IMR-90 (cell line): ENCODE results near the gene PLEKHB2. TPM values are rescaled to one million over a fixed set of nuclear protein-coding genes. Genes with fewer than 3 reads are reported as not detected.

Source experiments
- ATAC-seq: fragments of 200-7000 bp; cut with Tn5 transposase; 2 replicates; pipeline ENCODE4 v1.9.1; 2020; ENCODE audit warnings: low read depth, mild to moderate bottlenecking, moderate library complexity
- BruUV-seq: library from RNA; stranded (reverse); fragments of 400-500 nt; replicated peaks from 2 replicates; lab custom pipeline; 2021; lab: Mats Ljungman, UMichigan
- CTCF ChIA-PET: fragments of 300-600 bp; formaldehyde crosslinking; extraction: SDS; loops from one replicate; lab custom pipeline; 2021; ENCODE audit warnings: antibody characterized with exemption; lab: Yijun Ruan, JAX
- POLR2A ChIA-PET: fragments of 300-600 bp; sonication (Branson Sonifier 250); formaldehyde crosslinking; loops from one replicate; lab custom pipeline; 2022; ENCODE audit warnings: antibody characterized with exemption; ENCODE audit not compliant: unreplicated experiment; lab: Charles Lee
- DNase-seq: peaks from one replicate; pipeline ENCODE4 v3.0.0; 2013
- H2AFZ ChIP-seq: replicated peaks from 2 replicates; pipeline ENCODE3; 2013; ENCODE audit warnings: low read length, mild to moderate bottlenecking; ENCODE audit not compliant: poor library complexity
- H2AK5ac ChIP-seq: 2 replicates; pipeline ENCODE4 v1.6.1; 2013; ENCODE audit warnings: low read depth, low read length, inconsistent platforms
- H2AK9ac ChIP-seq: replicated peaks from 2 replicates; pipeline ENCODE3; 2013; ENCODE audit warnings: mild to moderate bottlenecking, low read depth, low read length, moderate library complexity; ENCODE audit not compliant: poor library complexity
- H2BK120ac ChIP-seq: 2 replicates; pipeline ENCODE4 v1.6.1; 2013; ENCODE audit warnings: low read depth, low read length, inconsistent platforms
- H2BK15ac ChIP-seq: 3 replicates; pipeline ENCODE4 v1.6.1; 2013; ENCODE audit warnings: low read depth, low read length, inconsistent platforms
- H2BK20ac ChIP-seq: 2 replicates; pipeline ENCODE4 v1.6.1; 2013; ENCODE audit warnings: low read depth, mild to moderate bottlenecking, inconsistent platforms, low read length, moderate library complexity
- H2BK5ac ChIP-seq: 2 replicates; pipeline ENCODE4 v1.6.1; 2013; ENCODE audit warnings: mild to moderate bottlenecking, low read depth, low read length, inconsistent platforms; ENCODE audit not compliant: poor library complexity, severe bottlenecking
- H3K14ac ChIP-seq: replicated peaks from 2 replicates; pipeline ENCODE4 v1.6.1; 2013; ENCODE audit warnings: low read depth, low read length, inconsistent platforms
- H3K18ac ChIP-seq: 2 replicates; pipeline ENCODE4 v1.6.1; 2013; ENCODE audit warnings: low read depth, low read length, control low read depth
- H3K23ac ChIP-seq: 2 replicates; pipeline ENCODE4 v1.6.1; 2013; ENCODE audit warnings: low read depth, low read length, inconsistent platforms
- H3K27ac ChIP-seq: 2 replicates; pipeline ENCODE4 v1.5.1; 2013; ENCODE audit warnings: mild to moderate bottlenecking, control low read depth, low read length; ENCODE audit not compliant: insufficient read depth
- H3K27me3 ChIP-seq: 2 replicates; pipeline ENCODE4 v1.6.1; 2013; ENCODE audit warnings: low read length; ENCODE audit not compliant: control insufficient read depth, insufficient read depth
- H3K36me3 ChIP-seq: 2 replicates; pipeline ENCODE4 v1.6.1; 2013; ENCODE audit warnings: low read length, mixed read lengths; ENCODE audit not compliant: control insufficient read depth, insufficient read depth
- H3K4ac ChIP-seq: 2 replicates; pipeline ENCODE4 v1.6.1; 2013; ENCODE audit warnings: low read depth, low read length, inconsistent platforms
- H3K4me1 ChIP-seq: 2 replicates; pipeline ENCODE4 v1.6.1; 2013; ENCODE audit warnings: low read length, mixed read lengths; ENCODE audit not compliant: control insufficient read depth, insufficient read depth
- H3K4me2 ChIP-seq: 2 replicates; pipeline ENCODE4 v1.6.1; 2013; ENCODE audit warnings: low read depth, mild to moderate bottlenecking, control low read depth, low read length, moderate library complexity
- H3K4me3 ChIP-seq: 2 replicates; pipeline ENCODE4 v1.5.1; 2013; ENCODE audit warnings: low read depth, mild to moderate bottlenecking, control low read depth, low read length, moderate library complexity; ENCODE audit not compliant: insufficient read depth
- H3K56ac ChIP-seq: 2 replicates; pipeline ENCODE4 v1.6.1; 2013; ENCODE audit warnings: low read length, inconsistent platforms; ENCODE audit not compliant: insufficient read depth; ENCODE audit errors: extremely low read depth
- H3K79me1 ChIP-seq, 2 experiments: 2 replicates each; pipeline ENCODE4 v1.6.1; 2013; ENCODE audit warnings: low read length in 2 of 2, inconsistent platforms in 1 of 2, low read depth in 1 of 2
- H3K9ac ChIP-seq: 2 replicates; pipeline ENCODE4 v1.6.1; 2013; ENCODE audit warnings: low read depth, low read length, control low read depth
- H3K9me1 ChIP-seq: 2 replicates; pipeline ENCODE4 v1.6.1; 2013; ENCODE audit warnings: low read length, inconsistent platforms; ENCODE audit not compliant: insufficient read depth
- H3K9me3 ChIP-seq: 2 replicates; pipeline ENCODE4 v1.6.1; 2013; ENCODE audit warnings: low read length; ENCODE audit not compliant: control insufficient read depth, insufficient read depth
- H4K20me1 ChIP-seq: 2 replicates; pipeline ENCODE4 v1.6.1; 2013; ENCODE audit warnings: low read length, inconsistent platforms; ENCODE audit not compliant: insufficient read depth
- H4K5ac ChIP-seq: 2 replicates; pipeline ENCODE4 v1.6.1; 2013; ENCODE audit warnings: mild to moderate bottlenecking, low read depth, low read length, control low read depth
- H4K8ac ChIP-seq, 2 experiments: 2 replicates each; pipeline ENCODE4 v1.6.1; 2013; ENCODE audit warnings: low read depth in 2 of 2, low read length in 2 of 2, control low read depth in 1 of 2, inconsistent platforms in 1 of 2
- H4K91ac ChIP-seq: 2 replicates; pipeline ENCODE4 v1.6.1; 2013; ENCODE audit warnings: low read depth, low read length, inconsistent platforms; ENCODE audit not compliant: insufficient read depth
- FOS ChIP-seq: fragments of 150-350 bp; IDR thresholded peaks from 2 replicates; pipeline ENCODE4 v1.6.1; 2016; ENCODE audit warnings: low read depth, low read length
- NFE2L2 ChIP-seq: fragments of 150-350 bp; IDR thresholded peaks from 2 replicates; pipeline ENCODE4 v1.6.1; 2016; ENCODE audit warnings: low read depth, mild to moderate bottlenecking, low read length
- POLR2A ChIP-seq: IDR thresholded peaks from 2 replicates; pipeline ENCODE4 v1.6.1; 2012; ENCODE audit warnings: mild to moderate bottlenecking, low read depth, low read length
- RAD21 ChIP-seq: IDR thresholded peaks from 2 replicates; pipeline ENCODE4 v1.6.1; 2012; ENCODE audit warnings: low read length, improper control_type of control experiment
- WGBS, 2 experiments: methylation state at CpG; one replicate each; pipeline versions ENCODE4 v1.1.5 to v1.1.7; 2013; ENCODE audit warnings: missing lambda C conversion rate in 2 of 2; ENCODE audit not compliant: insufficient read length in 1 of 2; ENCODE audit errors: extremely low coverage in 2 of 2; 5-methylcytosine and 5-hydroxymethylcytosine counted together
- dilution Hi-C: fragments of 300-500 bp; cut with HindIII; formaldehyde crosslinking; loops from one replicate; pipeline ENCODE4 v1.14.3; 2018; ENCODE audit warnings: low sequenced_read_pairs; ENCODE audit not compliant: unreplicated experiment
- in situ Hi-C: fragments of 300-500 bp; cut with MboI; formaldehyde crosslinking; loops from 3 replicates; pipeline ENCODE4 v1.14.3; 2019; ENCODE audit warnings: low sequenced_read_pairs, inconsistent platforms, mixed read lengths
- intact Hi-C: fragments of 100-400 bp; cut with micrococcal nuclease; formaldehyde crosslinking; loops from 2 replicates; pipeline ENCODE4 v1.10.0; 2022
- polyA plus RNA-seq, 3 experiments: library from polyadenylated mRNA; depleted of rRNA; stranded (reverse); fragments of >200 nt; gene quantifications; 2 replicates each; pipeline ENCODE4 v1.2.3, GENCODE V29; 2012; ENCODE audit warnings: low replicate concordance in 1 of 3
- total RNA-seq: library from RNA; depleted of rRNA; stranded (reverse); fragments of >200 nt; gene quantifications from 2 replicates; pipeline ENCODE4 v1.2.3, GENCODE V29; 2012
- TF ChIP-seq, protein P1 (sequence below): conservative IDR thresholded peaks from 2 replicates; pipeline ENCODE4 v1.5.1; 2012; ENCODE audit warnings: mild to moderate bottlenecking, low read depth, low read length, improper control_type of control experiment
- TF ChIP-seq, protein P2 (sequence below): fragments of 150-350 bp; IDR thresholded peaks from 2 replicates; pipeline ENCODE4 v1.6.1; 2017; ENCODE audit warnings: mild to moderate bottlenecking, antibody characterized with exemption, low read length, low read depth

Gene PLEKHB2
- total and polyA plus RNA-seq, 2 of the 4 experiments (the other 2 are of a cell fraction): 62.9 to 82.1 TPM

DNA sequence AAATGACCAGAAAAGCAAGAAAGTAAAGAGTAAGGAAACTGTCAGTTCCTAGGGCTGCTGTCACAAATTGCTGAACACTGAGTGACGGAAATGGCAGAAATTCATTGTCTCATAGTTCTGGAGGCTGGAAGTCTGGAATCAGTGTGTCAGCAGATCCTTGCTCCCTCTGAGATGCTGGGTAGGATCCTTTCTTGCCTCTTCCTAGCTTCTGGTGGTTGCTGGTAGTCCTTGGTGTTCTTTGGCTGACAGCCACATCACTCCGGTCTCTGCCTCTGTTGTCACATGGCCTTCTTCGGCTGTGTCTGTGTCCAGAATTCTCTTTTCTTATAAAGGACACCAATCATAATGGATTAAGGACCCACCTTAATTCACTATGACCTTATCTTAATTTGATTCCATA lies 21.9 kb downstream of the PLEKHB2 start:
- in situ Hi-C loops (no loop called here), intact Hi-C loops (no loop called here), dilution Hi-C loops (no loop called here)
- Histone ChIP-seq H4K5ac (no peak overlapping the region), H3K4me3 (no peak overlapping the region), H3K79me1 (peaks cover 24 to 28% of the 10 kb centered on the region in 2 experiments), H3K27me3 (no peaks in the 10 kb centered on the region), H4K8ac (no peak overlapping the region), H2BK120ac (no peak overlapping the region), H3K27ac (no peak overlapping the region), H3K36me3 (peaks cover 41% of the 10 kb centered on the region), H3K18ac (no peak overlapping the region), H3K14ac (no peak overlapping the region), H3K23ac (no peak overlapping the region), H2AK5ac (no peak overlapping the region), H2AFZ (no peak overlapping the region), H4K20me1 (peaks cover 4% of the 10 kb centered on the region; the same call in 1 of the 2 replicates), H2BK20ac (no peak overlapping the region), H2AK9ac (no peak overlapping the region), H3K9me3 (no peaks in the 10 kb centered on the region), H3K4me1 (no peaks in the 10 kb centered on the region), H3K9ac (no peak overlapping the region), H2BK15ac (no peak overlapping the region), H2BK5ac (no peak overlapping the region), H3K4ac (no peak overlapping the region), H4K91ac (no peak overlapping the region), H3K56ac (no peak overlapping the region), H3K4me2 (no peak overlapping the region), H3K9me1 (peaks cover 6% of the 10 kb centered on the region; the same call in 1 of the 2 replicates)
- TF ChIP-seq, protein P1, sequence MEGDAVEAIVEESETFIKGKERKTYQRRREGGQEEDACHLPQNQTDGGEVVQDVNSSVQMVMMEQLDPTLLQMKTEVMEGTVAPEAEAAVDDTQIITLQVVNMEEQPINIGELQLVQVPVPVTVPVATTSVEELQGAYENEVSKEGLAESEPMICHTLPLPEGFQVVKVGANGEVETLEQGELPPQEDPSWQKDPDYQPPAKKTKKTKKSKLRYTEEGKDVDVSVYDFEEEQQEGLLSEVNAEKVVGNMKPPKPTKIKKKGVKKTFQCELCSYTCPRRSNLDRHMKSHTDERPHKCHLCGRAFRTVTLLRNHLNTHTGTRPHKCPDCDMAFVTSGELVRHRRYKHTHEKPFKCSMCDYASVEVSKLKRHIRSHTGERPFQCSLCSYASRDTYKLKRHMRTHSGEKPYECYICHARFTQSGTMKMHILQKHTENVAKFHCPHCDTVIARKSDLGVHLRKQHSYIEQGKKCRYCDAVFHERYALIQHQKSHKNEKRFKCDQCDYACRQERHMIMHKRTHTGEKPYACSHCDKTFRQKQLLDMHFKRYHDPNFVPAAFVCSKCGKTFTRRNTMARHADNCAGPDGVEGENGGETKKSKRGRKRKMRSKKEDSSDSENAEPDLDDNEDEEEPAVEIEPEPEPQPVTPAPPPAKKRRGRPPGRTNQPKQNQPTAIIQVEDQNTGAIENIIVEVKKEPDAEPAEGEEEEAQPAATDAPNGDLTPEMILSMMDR: no peak
- TF ChIP-seq FOS (no peak), POLR2A (no peak), RAD21 (no peak), NFE2L2 (no peak)
- TF ChIP-seq, protein P2, sequence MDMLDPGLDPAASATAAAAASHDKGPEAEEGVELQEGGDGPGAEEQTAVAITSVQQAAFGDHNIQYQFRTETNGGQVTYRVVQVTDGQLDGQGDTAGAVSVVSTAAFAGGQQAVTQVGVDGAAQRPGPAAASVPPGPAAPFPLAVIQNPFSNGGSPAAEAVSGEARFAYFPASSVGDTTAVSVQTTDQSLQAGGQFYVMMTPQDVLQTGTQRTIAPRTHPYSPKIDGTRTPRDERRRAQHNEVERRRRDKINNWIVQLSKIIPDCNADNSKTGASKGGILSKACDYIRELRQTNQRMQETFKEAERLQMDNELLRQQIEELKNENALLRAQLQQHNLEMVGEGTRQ: no peak
- POLR2A ChIA-PET: no interaction called here
- ATAC-seq (no peak), DNase-seq (no peak)
- no TSS peak for BruUV-seq
- 100% methylated on average over 1 of the region's 3 CpGs; no CpG with 5 or more reads in 1 of the 2 experiments for WGBS, 2 experiments
- CTCF ChIA-PET: no interaction called here
